Gastrocnemius medialis (tissue), 4 donors: ENCODE measurements around the gene DDIT4.

Experiments
- POLR2A ChIP-seq, 2 donors: fragments of 450-650 bp; IDR thresholded peaks; one replicate each; pipeline ENCODE4 v1.6.1; 2017; ENCODE audit warnings: antibody characterized with exemption in 2 of 2, mild to moderate bottlenecking in 2 of 2, moderate library complexity in 2 of 2
- TF ChIP-seq, protein P1 (sequence below), 5 experiments: fragments of 450-650 bp in 3 of 5; fragments of 200-600 bp in 2 of 5; sonication (generic) in 2 of 5; IDR thresholded peaks in 4 of 5; conservative IDR thresholded peaks in 1 of 5; 1 replicate in 4 of 5; 2 replicates in 1 of 5; pipeline ENCODE4 v1.5.1; 2016 to 2019; ENCODE audit warnings: antibody characterized with exemption in 5 of 5, mild to moderate bottlenecking in 3 of 5, moderate library complexity in 3 of 5

DNA sequence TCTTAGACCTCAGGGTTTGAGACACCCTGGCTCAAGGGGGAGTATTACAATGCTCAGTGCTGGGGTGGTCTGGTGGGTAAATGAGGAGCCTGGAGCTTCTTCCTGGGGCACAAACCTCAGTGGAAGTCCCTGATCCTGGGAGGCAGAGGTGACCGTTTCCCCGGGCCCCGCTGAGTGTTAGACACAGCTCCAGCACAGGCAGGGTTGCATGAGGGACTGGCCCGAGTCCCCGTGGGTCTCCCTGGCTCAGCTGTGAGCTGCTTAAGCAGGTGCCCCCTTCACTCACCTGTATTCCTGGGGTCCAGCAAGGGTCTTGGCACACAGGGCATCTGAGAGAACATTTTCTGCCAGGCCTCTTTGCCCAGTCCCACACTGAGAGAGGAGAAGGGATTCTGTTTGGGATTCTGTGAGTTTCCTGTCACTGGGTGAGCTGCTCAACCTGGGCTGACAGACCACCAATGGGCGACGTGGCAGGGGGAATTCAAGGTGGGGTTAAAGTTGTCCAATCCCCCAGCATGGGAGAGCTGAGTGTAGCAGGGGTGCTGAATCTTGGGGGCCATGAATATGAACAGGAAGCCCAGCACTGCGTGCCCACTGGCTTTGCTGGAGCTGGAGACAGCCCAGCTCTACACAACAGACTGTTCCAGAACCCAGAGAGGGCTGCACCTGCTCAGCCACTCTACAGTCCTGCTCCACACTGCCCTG is 29.9 kb downstream of the DDIT4 start:
- TF ChIP-seq, protein P1, sequence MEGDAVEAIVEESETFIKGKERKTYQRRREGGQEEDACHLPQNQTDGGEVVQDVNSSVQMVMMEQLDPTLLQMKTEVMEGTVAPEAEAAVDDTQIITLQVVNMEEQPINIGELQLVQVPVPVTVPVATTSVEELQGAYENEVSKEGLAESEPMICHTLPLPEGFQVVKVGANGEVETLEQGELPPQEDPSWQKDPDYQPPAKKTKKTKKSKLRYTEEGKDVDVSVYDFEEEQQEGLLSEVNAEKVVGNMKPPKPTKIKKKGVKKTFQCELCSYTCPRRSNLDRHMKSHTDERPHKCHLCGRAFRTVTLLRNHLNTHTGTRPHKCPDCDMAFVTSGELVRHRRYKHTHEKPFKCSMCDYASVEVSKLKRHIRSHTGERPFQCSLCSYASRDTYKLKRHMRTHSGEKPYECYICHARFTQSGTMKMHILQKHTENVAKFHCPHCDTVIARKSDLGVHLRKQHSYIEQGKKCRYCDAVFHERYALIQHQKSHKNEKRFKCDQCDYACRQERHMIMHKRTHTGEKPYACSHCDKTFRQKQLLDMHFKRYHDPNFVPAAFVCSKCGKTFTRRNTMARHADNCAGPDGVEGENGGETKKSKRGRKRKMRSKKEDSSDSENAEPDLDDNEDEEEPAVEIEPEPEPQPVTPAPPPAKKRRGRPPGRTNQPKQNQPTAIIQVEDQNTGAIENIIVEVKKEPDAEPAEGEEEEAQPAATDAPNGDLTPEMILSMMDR (IDR thresholded peaks at IDR 0.05 in 4 of 5, conservative IDR thresholded peaks at IDR 0.05 in 1 of 5) = no peak
- no peak for TF ChIP-seq POLR2A (IDR thresholded peaks at IDR 0.05)
